OCI-LY3 (cell line): ENCODE data around the gene AK2.

Experiments
- H2AFZ ChIP-seq: fragments of 200-600, 300-600 bp; shearing (Covaris generic); 2 replicates; pipeline ENCODE4 v1.6.0; 2014; ENCODE audit warnings: antibody characterized with exemption, low read depth, low read length
- H3K27ac ChIP-seq: fragments of 200-600, 300-600 bp; sonication (generic); 2 replicates; pipeline ENCODE4 v1.5.1; 2014; ENCODE audit warnings: mild to moderate bottlenecking, low read length, moderate library complexity, mixed read lengths
- H3K27me3 ChIP-seq: fragments of 200-600, 300-600 bp; sonication (generic); 2 replicates; pipeline ENCODE4 v1.6.1; 2014; ENCODE audit warnings: low read depth, low read length, mixed read lengths
- H3K36me3 ChIP-seq: fragments of 200-600, 300-600 bp; sonication (generic); replicated peaks from 2 replicates; pipeline ENCODE3; 2014; ENCODE audit warnings: low read depth, low read length, mixed read lengths
- H3K4me1 ChIP-seq: fragments of 300-600, 200-600 bp; sonication (generic); 2 replicates; pipeline ENCODE4 v1.6.1; 2014; ENCODE audit warnings: low read length, mixed read lengths
- H3K4me2 ChIP-seq: fragments of 200-600, 300-600 bp; sonication (generic); 2 replicates; pipeline ENCODE4 v1.6.1; 2014; ENCODE audit warnings: low read length, mixed read lengths
- H3K4me3 ChIP-seq: fragments of 300-600, 200-600 bp; sonication (generic); 2 replicates; pipeline ENCODE4 v1.5.1; 2014; ENCODE audit warnings: antibody characterized with exemption, mild to moderate bottlenecking, low read length, moderate library complexity
- H3K79me2 ChIP-seq: fragments of 300-600, 200-600 bp; shearing (Covaris generic); 2 replicates; pipeline ENCODE4 v1.6.1; 2014; ENCODE audit warnings: mild to moderate bottlenecking, low read length, mixed read lengths
- H3K9ac ChIP-seq: fragments of 300-600, 200-600 bp; shearing (Covaris generic); 2 replicates; pipeline ENCODE4 v1.6.0; 2014; ENCODE audit warnings: mild to moderate bottlenecking, low read length, moderate library complexity
- H3K9me3 ChIP-seq: fragments of 200-600, 300-600 bp; shearing (Covaris generic); 2 replicates; pipeline ENCODE4 v1.6.1; 2014; ENCODE audit warnings: low read length, mixed read lengths; ENCODE audit not compliant: insufficient read depth
- H4K20me1 ChIP-seq: fragments of 200-600, 300-600 bp; sonication (generic); 2 replicates; pipeline ENCODE4 v1.6.1; 2016; ENCODE audit warnings: low read length, mixed read lengths; ENCODE audit not compliant: insufficient read depth
- CTCF ChIP-seq: fragments of 200-600, 300-600 bp; sonication (generic); IDR thresholded peaks from 2 replicates; pipeline ENCODE4 v1.5.1; 2014; ENCODE audit warnings: antibody characterized with exemption, low read length, low read depth
- EZH2phosphoT487 ChIP-seq: fragments of 200-600 bp; shearing (Covaris generic); IDR thresholded peaks from 2 replicates; pipeline ENCODE4 v1.6.1; 2018; ENCODE audit warnings: antibody characterized with exemption, mixed run types, low read depth

The AK2 gene

GRCh38 chr1:32967888-32968568 is 68.7 kb downstream of the AK2 start:
- H3K79me2 ChIP-seq: peaks cover 11% of the 10 kb centered on the region
- no peak overlapping the region for H3K27ac ChIP-seq
- no peaks in the 10 kb centered on the region for H3K36me3 ChIP-seq
- no peaks in the 10 kb centered on the region for H3K27me3 ChIP-seq
- H3K9me3 ChIP-seq: no peaks in the 10 kb centered on the region
- H3K9ac ChIP-seq: no peak overlapping the region
- no peak for TF ChIP-seq EZH2phosphoT487
- no peak for TF ChIP-seq CTCF
- no peak overlapping the region for H3K4me2 ChIP-seq
- peaks cover 4% of the 10 kb centered on the region for H3K4me1 ChIP-seq
- H3K4me3 ChIP-seq: no peak overlapping the region
- peaks cover 3% of the 10 kb centered on the region for H4K20me1 ChIP-seq
- H2AFZ ChIP-seq: no peak overlapping the region; the same call in 1 of the 2 replicates

GRCh38 chr1:32966900-32967299 is 69.8 kb downstream of the AK2 start:
- no peaks in the 10 kb centered on the region for H3K36me3 ChIP-seq
- no peak overlapping the region for H3K4me2 ChIP-seq
- H3K4me3 ChIP-seq: no peak overlapping the region
- H3K79me2 ChIP-seq: peaks cover 23% of the 10 kb centered on the region
- no peak overlapping the region for H2AFZ ChIP-seq
- no peaks in the 10 kb centered on the region for H3K27me3 ChIP-seq
- H4K20me1 ChIP-seq: peaks cover 12% of the 10 kb centered on the region
- no peaks in the 10 kb centered on the region for H3K9me3 ChIP-seq
- no peak for TF ChIP-seq EZH2phosphoT487
- TF ChIP-seq CTCF: no peak
- no peak overlapping the region for H3K27ac ChIP-seq
- H3K9ac ChIP-seq: no peak overlapping the region
- peaks cover 15% of the 10 kb centered on the region for H3K4me1 ChIP-seq

GRCh38 chr1:32965251-32965747 is 71.4 kb downstream of the AK2 start:
- Histone ChIP-seq H3K79me2 (peaks cover 39% of the 10 kb centered on the region), H3K36me3 (no peaks in the 10 kb centered on the region), H3K4me1 (peaks cover 25% of the 10 kb centered on the region), H3K4me2 (peak overlapping the region; percentile 72), H2AFZ (peak overlapping the region; percentile 47; the same call in 1 of the 2 replicates), H3K9ac (peak overlapping the region; percentile 41), H3K27ac (peak overlapping the region; percentile 9; the same call in 1 of the 2 replicates), H4K20me1 (peaks cover 21% of the 10 kb centered on the region), H3K27me3 (no peaks in the 10 kb centered on the region), H3K9me3 (no peaks in the 10 kb centered on the region), H3K4me3 (peak overlapping the region; percentile 77)
- no peak for TF ChIP-seq EZH2phosphoT487
- no peak for TF ChIP-seq CTCF

GRCh38 chr1:32964461-32965250 is 72.0 kb downstream of the AK2 start, which contains the start of gene RNF19B:
RNF19B (minus strand) TSS chr1:32964809; CDS start chr1:32964685, 124 bp downstream.
- peaks cover 25% of the 10 kb centered on the region for H3K4me1 ChIP-seq
- peak within 1 kb of the TSS; percentile 79 for H3K4me2 ChIP-seq
- no peaks in the 10 kb centered on the region for H3K36me3 ChIP-seq
- no peak for TF ChIP-seq EZH2phosphoT487
- no peak for TF ChIP-seq CTCF
- H3K9ac ChIP-seq: peak within 1 kb of the TSS; percentile 78
- peak within 1 kb of the TSS; percentile 99 for H3K4me3 ChIP-seq
- no peaks in the 10 kb centered on the region for H3K27me3 ChIP-seq
- peaks cover 26% of the 10 kb centered on the region for H4K20me1 ChIP-seq
- peaks cover 44% of the 10 kb centered on the region for H3K79me2 ChIP-seq
- H3K9me3 ChIP-seq: no peaks in the 10 kb centered on the region
- peak within 1 kb of the TSS; percentile 47; the same call in 1 of the 2 replicates for H2AFZ ChIP-seq
- H3K27ac ChIP-seq: peak within 1 kb of the TSS; percentile 58
